MCF 10A (cell line): ENCODE data around the gene ATRIP. TPM values are rescaled to one million over a fixed set of nuclear protein-coding genes. Genes with fewer than 3 reads are reported as not detected.
A peak's percentile ranks its signal among the peaks of the same experiment; 100 is the strongest.

ENCODE experiments used
- BruUV-seq: library from RNA; stranded (reverse); fragments of 400-500 nt; replicated peaks from 2 replicates; lab custom pipeline; 2021; lab: Mats Ljungman, UMichigan
- CTCF ChIA-PET: fragments of 300-600 bp; sonication (Branson Sonifier 250); formaldehyde crosslinking; extraction: SDS; loops from one replicate; lab custom pipeline; 2021; ENCODE audit warnings: antibody characterized with exemption, inconsistent platforms; lab: Yijun Ruan, JAX
- POLR2A ChIA-PET: fragments of 300-600, 350-650 bp; sonication (Branson Sonifier 250); formaldehyde crosslinking; extraction: SDS; loops from one replicate; lab custom pipeline; 2020; ENCODE audit warnings: antibody characterized with exemption, inconsistent platforms; lab: Yijun Ruan, JAX
- DNase-seq: peaks from one replicate; pipeline ENCODE4 v3.0.0-alpha.2; 2018; ENCODE audit not compliant: unreplicated experiment
- H3K27ac Mint-ChIP-seq: one replicate; pipeline ENCODE4 v1.8.0; 2022; ENCODE audit warnings: mild to moderate bottlenecking, low read depth, mixed read lengths; ENCODE audit not compliant: unreplicated experiment
- H3K27me3 Mint-ChIP-seq: one replicate; pipeline ENCODE4 v1.8.0; 2022; ENCODE audit warnings: mixed read lengths; ENCODE audit not compliant: insufficient read depth, unreplicated experiment
- H3K36me3 Mint-ChIP-seq: one replicate; pipeline ENCODE4 v1.8.0; 2022; ENCODE audit warnings: mild to moderate bottlenecking, moderate library complexity, mixed read lengths; ENCODE audit not compliant: insufficient read depth, unreplicated experiment
- H3K4me1 Mint-ChIP-seq: one replicate; pipeline ENCODE4 v1.8.0; 2022; ENCODE audit warnings: mixed read lengths; ENCODE audit not compliant: insufficient read depth, unreplicated experiment
- H3K4me3 Mint-ChIP-seq: one replicate; pipeline ENCODE4 v1.8.0; 2022; ENCODE audit warnings: mild to moderate bottlenecking, moderate library complexity, mixed read lengths; ENCODE audit not compliant: unreplicated experiment
- H3K9me3 Mint-ChIP-seq: one replicate; pipeline ENCODE4 v1.8.0; 2022; ENCODE audit warnings: mixed read lengths; ENCODE audit not compliant: unreplicated experiment
- intact Hi-C: fragments of 100-400 bp; cut with micrococcal nuclease; formaldehyde crosslinking; loops from 2 replicates; pipeline ENCODE4 v1.14.1; 2022
- total RNA-seq: library from RNA; stranded (reverse); gene quantifications from 2 replicates; pipeline ENCODE4 v1.2.3, GENCODE V29; 2022
- TF ChIP-seq, protein P1 (sequence below): fragments of 200-600 bp; IDR thresholded peaks from one replicate; pipeline ENCODE4 v1.8.0; 2022; ENCODE audit warnings: antibody characterized with exemption, mild to moderate bottlenecking; ENCODE audit not compliant: unreplicated experiment

Gene ATRIP
- total RNA-seq, 1 experiment from 2014 or later = 8.6 TPM

DNA sequence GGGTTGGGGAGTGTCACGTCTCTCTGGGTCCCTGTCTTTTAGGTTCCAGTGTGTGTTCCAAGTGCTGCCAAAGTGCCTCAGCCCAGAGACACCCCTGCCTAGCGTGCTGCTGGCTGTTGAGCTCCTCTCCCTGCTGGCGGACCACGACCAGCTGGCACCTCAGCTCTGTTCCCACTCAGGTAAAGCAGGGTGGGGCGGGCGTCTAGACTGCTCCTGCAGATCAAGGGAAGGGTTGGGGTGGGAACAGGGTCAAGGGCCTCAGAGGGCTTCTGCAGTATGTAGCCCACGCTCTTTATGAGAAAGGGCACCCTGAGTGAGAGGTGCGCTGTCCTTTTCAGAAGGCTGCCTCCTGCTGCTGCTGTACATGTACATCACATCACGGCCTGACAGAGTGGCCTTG, 17.2 kb downstream of the ATRIP start:
- BruUV-seq = no TSS peak
- H3K9me3 Mint-ChIP-seq = no peaks in the 10 kb centered on the region
- peaks cover 19% of the 10 kb centered on the region for H3K4me1 Mint-ChIP-seq
- intact Hi-C loops = no loop called here
- ChIA-PET CTCF (interaction anchor here (0.6 to 2.6 kb wide), 5 partner anchors 27 to 431 kb away, joined by 3 to 22 read pairs (median 4); partner anchors contain the start of gene SHISA5), POLR2A (interaction anchor here (0.6 to 1.7 kb wide), 5 partner anchors 9 to 272 kb away, joined by 3 to 10 read pairs (median 3); partner anchors contain the start of gene ATRIP)
- H3K27me3 Mint-ChIP-seq = no peaks in the 10 kb centered on the region
- H3K27ac Mint-ChIP-seq = peak overlapping the region; percentile 39
- H3K4me3 Mint-ChIP-seq = no peak overlapping the region
- TF ChIP-seq, protein P1, sequence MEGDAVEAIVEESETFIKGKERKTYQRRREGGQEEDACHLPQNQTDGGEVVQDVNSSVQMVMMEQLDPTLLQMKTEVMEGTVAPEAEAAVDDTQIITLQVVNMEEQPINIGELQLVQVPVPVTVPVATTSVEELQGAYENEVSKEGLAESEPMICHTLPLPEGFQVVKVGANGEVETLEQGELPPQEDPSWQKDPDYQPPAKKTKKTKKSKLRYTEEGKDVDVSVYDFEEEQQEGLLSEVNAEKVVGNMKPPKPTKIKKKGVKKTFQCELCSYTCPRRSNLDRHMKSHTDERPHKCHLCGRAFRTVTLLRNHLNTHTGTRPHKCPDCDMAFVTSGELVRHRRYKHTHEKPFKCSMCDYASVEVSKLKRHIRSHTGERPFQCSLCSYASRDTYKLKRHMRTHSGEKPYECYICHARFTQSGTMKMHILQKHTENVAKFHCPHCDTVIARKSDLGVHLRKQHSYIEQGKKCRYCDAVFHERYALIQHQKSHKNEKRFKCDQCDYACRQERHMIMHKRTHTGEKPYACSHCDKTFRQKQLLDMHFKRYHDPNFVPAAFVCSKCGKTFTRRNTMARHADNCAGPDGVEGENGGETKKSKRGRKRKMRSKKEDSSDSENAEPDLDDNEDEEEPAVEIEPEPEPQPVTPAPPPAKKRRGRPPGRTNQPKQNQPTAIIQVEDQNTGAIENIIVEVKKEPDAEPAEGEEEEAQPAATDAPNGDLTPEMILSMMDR = no peak
- H3K36me3 Mint-ChIP-seq = peaks cover 51% of the 10 kb centered on the region
- no peak for DNase-seq

DNA sequence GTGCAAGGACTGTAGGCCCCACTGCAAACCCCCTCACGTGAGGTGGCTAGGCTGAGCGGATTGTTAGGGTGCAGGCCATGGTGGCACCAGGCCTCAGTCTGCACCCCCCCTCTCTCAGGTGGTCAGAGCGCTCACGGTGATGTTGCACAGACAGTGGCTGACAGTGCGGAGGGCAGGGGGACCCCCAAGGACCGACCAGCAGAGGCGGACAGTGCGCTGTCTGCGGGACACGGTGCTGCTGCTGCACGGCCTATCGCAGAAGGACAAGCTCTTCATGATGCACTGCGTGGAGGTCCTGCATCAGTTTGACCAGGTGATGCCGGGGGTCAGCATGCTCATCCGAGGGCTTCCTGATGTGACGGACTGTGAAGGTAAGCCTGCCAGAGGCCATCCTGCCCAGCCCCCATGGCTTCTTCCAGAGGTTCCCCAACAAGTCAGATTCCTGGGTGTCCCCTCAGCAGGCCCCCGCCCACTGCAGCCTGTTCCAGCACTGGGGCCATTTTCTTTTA, 18.2 kb downstream of the ATRIP start:
- CTCF ChIA-PET = interaction anchor here (0.6 to 2.6 kb wide), 8 partner anchors 28 to 274 kb away, joined by 3 to 22 read pairs (median 3); partner anchors contain the start of gene SHISA5
- H3K4me1 Mint-ChIP-seq = peaks cover 20% of the 10 kb centered on the region

DNA sequence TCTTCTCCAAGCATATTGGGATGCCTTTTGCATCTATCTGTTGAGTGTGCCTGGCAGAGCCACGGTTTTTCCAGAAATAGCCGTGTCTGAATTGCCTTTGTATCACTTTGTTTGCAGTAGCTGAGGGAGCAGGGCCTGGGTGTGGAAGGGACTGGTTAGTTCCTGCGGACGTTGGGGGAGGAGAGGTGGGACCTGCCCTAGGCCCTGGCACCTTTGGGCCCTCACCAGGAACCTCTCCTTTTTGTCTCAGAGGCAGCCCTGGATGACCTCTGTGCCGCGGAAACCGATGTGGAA, 18.6 kb downstream of the ATRIP start:
- H3K4me3 Mint-ChIP-seq = no peak overlapping the region
- peaks cover 24% of the 10 kb centered on the region for H3K4me1 Mint-ChIP-seq
- no peaks in the 10 kb centered on the region for H3K27me3 Mint-ChIP-seq
- peak overlapping the region; percentile 99 for H3K27ac Mint-ChIP-seq
- peaks cover 55% of the 10 kb centered on the region for H3K36me3 Mint-ChIP-seq
- intact Hi-C loops = loop anchor here (1.0 to 5.0 kb wide), 4 partner anchors 42 to 197 kb away; partner anchors contain the start of genes CELSR3 and SLC26A6
- ChIA-PET CTCF (interaction anchor here (0.6 to 2.6 kb wide), 4 partner anchors 84 to 274 kb away, joined by 3 to 22 read pairs (median 3); no protein-coding TSS in a partner anchor), POLR2A (interaction anchor here (0.9 to 2.0 kb wide), 6 partner anchors 8 to 197 kb away, joined by 3 to 12 read pairs (median 5); partner anchors contain the start of genes ATRIP and CCDC51)
- TF ChIP-seq, protein P1 = no peak
- H3K9me3 Mint-ChIP-seq = no peaks in the 10 kb centered on the region
- BruUV-seq = no TSS peak
- DNase-seq = no peak

More for the DNA sequence above, 18.2 kb downstream of the ATRIP start:
- POLR2A ChIA-PET = interaction anchor here (1.3 to 1.7 kb wide), 3 partner anchors 8 to 91 kb away, joined by 3 to 10 read pairs (median 4); partner anchors contain the start of gene ATRIP
- BruUV-seq = no TSS peak
- Mint-ChIP-seq H3K27me3 (no peaks in the 10 kb centered on the region), H3K4me3 (no peak overlapping the region), H3K27ac (peak overlapping the region; percentile 99), H3K9me3 (no peaks in the 10 kb centered on the region), H3K36me3 (peaks cover 50% of the 10 kb centered on the region)
- TF ChIP-seq, protein P1 = no peak
- no peak for DNase-seq
- intact Hi-C loops = loop anchor here (1.0 to 5.0 kb wide), 4 partner anchors 43 to 198 kb away; partner anchors contain the start of genes CELSR3 and SLC26A6
